ENCODE results near the gene PRR5L. TPM values are rescaled to one million over a fixed set of nuclear protein-coding genes. Genes with fewer than 3 reads are reported as not detected.

PRR5L gene
- total RNA-seq, 6 experiments from 2014 or later: 19.9 to 27.5 (median 24.9) TPM

DNA sequence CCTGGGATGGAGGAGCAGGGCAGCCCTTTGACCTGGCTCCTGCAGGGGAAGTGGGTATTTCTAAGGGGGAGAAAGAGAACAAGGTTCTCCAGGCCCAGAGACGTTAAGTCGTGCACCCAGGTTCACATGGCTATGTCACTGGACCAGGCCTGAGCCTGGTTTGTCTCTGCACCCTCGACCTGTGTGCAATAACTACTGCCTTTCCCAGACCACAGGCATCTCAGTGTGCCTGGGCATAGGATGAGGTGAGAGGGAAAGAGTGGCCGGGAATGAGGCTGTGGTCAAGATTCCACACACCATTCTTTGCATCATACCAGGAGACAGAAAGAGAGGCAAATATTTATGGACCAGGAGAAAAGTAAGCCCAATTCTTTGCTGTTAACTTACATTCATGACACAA is 66.8 kb downstream of the PRR5L start:
- Mint-ChIP-seq H3K4me1 (ENCODE audit: low read depth) (peaks cover 82% of the 10 kb centered on the region), H3K9me3 (no peaks in the 10 kb centered on the region), H3K36me3 (ENCODE audit: low read depth) (no peaks in the 10 kb centered on the region), H3K27ac (peak overlapping the region; percentile 99), H3K4me3 (peak overlapping the region; percentile 89), H3K27me3 (ENCODE audit: insufficient read depth) (no peaks in the 10 kb centered on the region; the same call in 1 of the 2 replicates)
- peak; percentile 78 for DNase-seq
- TF ChIP-seq, protein P1, sequence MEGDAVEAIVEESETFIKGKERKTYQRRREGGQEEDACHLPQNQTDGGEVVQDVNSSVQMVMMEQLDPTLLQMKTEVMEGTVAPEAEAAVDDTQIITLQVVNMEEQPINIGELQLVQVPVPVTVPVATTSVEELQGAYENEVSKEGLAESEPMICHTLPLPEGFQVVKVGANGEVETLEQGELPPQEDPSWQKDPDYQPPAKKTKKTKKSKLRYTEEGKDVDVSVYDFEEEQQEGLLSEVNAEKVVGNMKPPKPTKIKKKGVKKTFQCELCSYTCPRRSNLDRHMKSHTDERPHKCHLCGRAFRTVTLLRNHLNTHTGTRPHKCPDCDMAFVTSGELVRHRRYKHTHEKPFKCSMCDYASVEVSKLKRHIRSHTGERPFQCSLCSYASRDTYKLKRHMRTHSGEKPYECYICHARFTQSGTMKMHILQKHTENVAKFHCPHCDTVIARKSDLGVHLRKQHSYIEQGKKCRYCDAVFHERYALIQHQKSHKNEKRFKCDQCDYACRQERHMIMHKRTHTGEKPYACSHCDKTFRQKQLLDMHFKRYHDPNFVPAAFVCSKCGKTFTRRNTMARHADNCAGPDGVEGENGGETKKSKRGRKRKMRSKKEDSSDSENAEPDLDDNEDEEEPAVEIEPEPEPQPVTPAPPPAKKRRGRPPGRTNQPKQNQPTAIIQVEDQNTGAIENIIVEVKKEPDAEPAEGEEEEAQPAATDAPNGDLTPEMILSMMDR (IDR thresholded peaks at IDR 0.05): no peak

DNA sequence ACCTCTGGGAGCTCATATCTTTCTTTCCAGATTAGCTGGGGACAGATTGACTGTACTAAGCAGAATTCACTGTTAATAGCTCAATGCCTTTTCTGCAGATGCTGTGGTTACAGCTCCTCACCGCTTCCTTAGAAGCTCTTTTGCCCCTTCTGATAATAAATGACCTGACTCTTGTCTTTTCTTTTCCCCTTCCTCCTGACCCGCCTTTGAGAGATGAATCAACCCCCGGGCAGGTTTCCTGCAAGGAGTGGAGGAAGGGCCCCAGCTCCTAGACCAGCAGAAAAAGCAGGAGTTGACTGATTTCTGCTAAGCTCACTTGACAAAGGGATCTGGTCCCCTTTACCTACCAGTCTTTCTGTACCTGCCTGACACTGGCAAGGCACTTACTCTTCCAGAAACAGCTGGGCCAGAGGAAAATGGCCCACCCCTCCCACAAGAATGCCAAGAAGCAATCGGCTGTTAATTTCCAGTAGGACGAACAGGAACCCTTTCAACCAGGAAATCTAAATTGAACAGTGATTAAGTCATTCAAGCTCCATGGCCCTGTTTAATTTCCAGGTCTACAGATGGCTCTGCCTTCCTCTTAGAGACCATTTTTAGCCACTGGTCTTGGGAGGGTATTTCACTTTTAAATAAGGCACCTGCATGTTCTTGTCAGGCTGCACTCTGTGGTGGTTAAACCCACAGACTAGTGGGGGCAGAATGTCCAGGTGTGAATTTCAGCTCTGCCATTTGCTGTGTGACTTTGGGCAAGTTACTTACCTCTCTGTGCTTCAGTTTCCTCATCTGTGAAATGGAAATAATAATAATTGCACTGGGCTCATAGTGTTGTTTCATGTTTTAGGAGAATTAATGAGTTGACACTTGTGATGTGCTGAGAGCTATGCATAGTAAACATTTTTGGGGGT is 67.5 kb downstream of the PRR5L start:
- Mint-ChIP-seq H3K4me1 (ENCODE audit: low read depth) (peaks cover 75% of the 10 kb centered on the region), H3K36me3 (ENCODE audit: low read depth) (no peaks in the 10 kb centered on the region), H3K9me3 (no peaks in the 10 kb centered on the region), H3K27me3 (ENCODE audit: insufficient read depth) (no peaks in the 10 kb centered on the region; the same call in 1 of the 2 replicates), H3K27ac (peak overlapping the region; percentile 99), H3K4me3 (peak overlapping the region; percentile 89)
- DNase-seq: no peak
- TF ChIP-seq, protein P1 (IDR thresholded peaks at IDR 0.05): no peak

DNA sequence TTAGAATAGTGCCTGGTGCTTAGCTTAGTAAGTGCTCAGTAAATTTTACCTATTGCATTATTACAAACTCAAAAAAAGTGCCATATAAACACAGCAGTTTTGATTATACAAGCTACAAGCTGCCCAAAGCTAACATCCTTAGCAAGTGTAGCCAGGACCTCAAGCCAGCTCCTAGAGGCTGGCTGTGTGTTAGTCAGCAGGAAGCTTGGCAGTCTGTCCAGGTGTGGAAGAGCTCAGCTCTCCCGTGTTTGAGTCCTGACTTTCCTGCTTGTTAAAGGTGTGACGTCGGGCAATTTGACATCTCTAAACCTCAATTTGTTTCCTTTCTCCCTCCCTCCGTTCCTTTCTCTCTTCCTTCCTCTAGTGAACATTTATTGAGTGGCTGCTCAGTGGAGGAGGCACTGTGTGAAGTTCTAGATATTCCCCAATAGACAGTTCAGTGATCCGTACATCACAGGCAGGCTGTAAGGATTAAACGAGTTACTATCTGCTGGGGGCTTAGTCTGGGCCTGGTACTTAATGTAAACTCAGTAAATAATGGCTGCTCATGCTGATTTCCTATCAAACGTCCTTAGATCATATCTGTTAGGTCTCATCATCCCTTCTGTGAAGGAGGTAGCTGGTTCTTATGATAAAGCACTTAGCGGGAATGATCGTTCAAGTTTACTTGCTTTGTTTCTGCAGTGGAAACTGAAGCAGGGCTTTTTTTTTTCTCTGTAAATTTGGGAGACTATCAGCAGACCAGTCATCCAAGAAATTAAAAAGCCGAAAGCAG is 68.7 kb downstream of the PRR5L start:
- Mint-ChIP-seq H3K9me3 (no peaks in the 10 kb centered on the region), H3K27me3 (ENCODE audit: insufficient read depth) (no peaks in the 10 kb centered on the region; the same call in 1 of the 2 replicates), H3K4me1 (ENCODE audit: low read depth) (peaks cover 68% of the 10 kb centered on the region), H3K27ac (peak overlapping the region; percentile 48; the same call in 1 of the 2 replicates), H3K36me3 (ENCODE audit: low read depth) (no peaks in the 10 kb centered on the region), H3K4me3 (no peak overlapping the region)
- TF ChIP-seq, protein P1 (IDR thresholded peaks at IDR 0.05): no peak
- DNase-seq: no peak

DNA sequence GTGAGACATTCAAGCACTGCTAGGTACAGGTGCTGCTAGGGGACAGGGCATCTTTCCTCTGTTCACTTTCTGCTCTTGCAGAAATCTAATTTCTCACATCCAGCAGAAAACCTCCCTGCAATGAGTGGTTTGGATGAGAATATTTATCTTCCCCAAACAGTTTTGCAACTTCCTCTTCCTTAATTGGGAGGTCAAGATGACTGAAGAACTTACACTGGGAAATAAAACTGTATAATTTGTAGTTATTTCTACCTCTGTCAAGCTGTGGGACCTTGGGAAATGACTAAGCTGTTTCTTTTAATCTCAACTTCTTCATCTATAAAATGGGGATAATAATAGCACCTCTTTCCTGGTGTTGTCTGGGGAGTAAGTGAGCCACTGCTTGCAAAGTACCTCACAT is 69.8 kb downstream of the PRR5L start:
- no peak overlapping the region for H3K4me3 Mint-ChIP-seq
- no peaks in the 10 kb centered on the region; the same call in 1 of the 2 replicates for H3K27me3 Mint-ChIP-seq (ENCODE audit: insufficient read depth)
- no peaks in the 10 kb centered on the region for H3K36me3 Mint-ChIP-seq (ENCODE audit: low read depth)
- H3K4me1 Mint-ChIP-seq (ENCODE audit: low read depth): peaks cover 58% of the 10 kb centered on the region
- no peak for DNase-seq
- H3K27ac Mint-ChIP-seq: peak overlapping the region; percentile 55
- TF ChIP-seq, protein P1 (IDR thresholded peaks at IDR 0.05): no peak
- no peaks in the 10 kb centered on the region for H3K9me3 Mint-ChIP-seq

DNA sequence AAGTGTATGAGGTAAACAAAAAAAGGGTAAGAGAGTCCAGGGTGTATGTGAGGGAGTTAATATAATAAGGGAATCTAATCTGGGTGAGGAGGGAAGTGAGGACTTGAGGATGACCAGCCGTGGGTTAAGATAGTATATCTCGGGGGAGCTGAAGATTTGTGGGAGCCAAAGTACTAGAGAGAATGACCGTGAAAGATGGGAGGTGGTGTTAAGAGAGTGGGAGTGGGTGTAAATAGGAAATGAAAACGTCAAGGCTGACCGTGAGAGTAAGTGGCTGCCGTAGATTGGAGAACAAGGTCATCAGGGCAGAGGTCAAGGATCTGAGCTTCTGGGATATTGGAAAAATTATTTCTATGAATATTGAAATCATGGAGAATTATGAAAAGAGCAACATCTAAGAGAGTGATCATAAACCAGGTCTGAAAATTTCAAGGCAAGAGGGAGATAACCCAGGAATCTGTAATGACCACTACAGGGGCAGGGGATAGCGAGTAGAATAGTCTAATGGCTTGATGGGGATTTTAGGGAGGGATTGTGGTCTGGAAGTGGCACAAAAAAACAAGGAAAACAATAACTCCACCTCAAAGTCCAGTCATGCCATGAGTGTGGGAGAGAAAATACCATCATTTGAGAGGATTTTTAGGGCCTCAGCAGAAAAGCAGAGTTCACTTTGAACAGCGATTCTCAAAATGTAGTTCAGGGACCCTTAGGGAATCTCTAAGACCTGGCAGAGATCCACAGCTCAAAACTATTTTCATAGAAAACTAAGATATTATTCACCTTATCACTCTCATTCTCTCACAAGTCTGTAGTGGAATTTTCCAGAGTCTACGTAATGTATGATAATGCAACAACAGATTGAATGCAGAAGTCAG is 72.0 kb downstream of the PRR5L start:
- Mint-ChIP-seq H3K4me1 (ENCODE audit: low read depth) (peaks cover 56% of the 10 kb centered on the region), H3K27me3 (ENCODE audit: insufficient read depth) (no peaks in the 10 kb centered on the region; the same call in 1 of the 2 replicates), H3K4me3 (no peak overlapping the region), H3K9me3 (no peaks in the 10 kb centered on the region), H3K36me3 (ENCODE audit: low read depth) (no peaks in the 10 kb centered on the region), H3K27ac (no peak overlapping the region)
- TF ChIP-seq, protein P1 (IDR thresholded peaks at IDR 0.05): no peak
- DNase-seq: no peak
